ENCODE measurements around the gene ZNF782. TPM values are rescaled to one million over a fixed set of nuclear protein-coding genes. Genes with fewer than 3 reads are reported as not detected.

Gene ZNF782
- total RNA-seq, 2 donors from 2014 or later, result 10.4 to 19.8 TPM

DNA sequence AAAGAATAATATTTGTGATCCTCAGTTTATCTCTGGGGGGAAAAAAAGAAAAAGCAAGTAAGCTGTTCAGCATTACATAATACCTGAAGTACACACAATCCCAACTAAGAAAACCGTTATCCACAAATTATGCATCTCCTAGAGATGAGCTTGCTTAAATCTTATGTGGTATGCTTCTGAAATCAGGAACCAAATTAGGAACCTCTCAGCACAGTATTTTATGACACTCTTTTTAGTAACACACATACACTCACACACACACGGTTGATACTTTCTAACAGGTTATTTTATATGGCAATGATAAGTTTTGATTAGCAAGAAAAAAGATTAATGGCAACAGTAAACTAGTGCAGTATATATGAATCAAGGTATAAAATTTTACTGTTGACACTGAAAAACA is 75.2 kb downstream of the ZNF782 start:
- no peaks in the 10 kb centered on the region for H3K9me3 ChIP-seq
- WGBS, 2 donors, result 17 to 29% methylated on average over 2 of the region's 2 CpGs
- TF ChIP-seq CTCF (IDR thresholded peaks at IDR 0.05) (no peak), POLR2A (IDR thresholded peaks at IDR 0.05) (no peak)
- H3K4me1 ChIP-seq, result peaks cover 13% of the 10 kb centered on the region
- no peak for ATAC-seq
- H3K36me3 ChIP-seq (replicated peaks in 1 of 2; ENCODE audit: insufficient read depth in 1 of 2, low read depth in 2 of 2), result peaks cover 0 to 6% of the 10 kb centered on the region in 2 donors
- no peak for DNase-seq
- H3K27me3 ChIP-seq, result no peaks in the 10 kb centered on the region
- no peak overlapping the region for H3K27ac ChIP-seq
- intact Hi-C loops (cut with DNase I), result no loop called here
- H3K4me3 ChIP-seq, result peak overlapping the region in 1 of 2 donors; percentile 47

GRCh38 chr9:96777426-96777864 is 76.9 kb downstream of the ZNF782 start:
- WGBS, 2 donors, result 3 to 4% methylated on average over 12 to 22 of the region's 23 CpGs
- ATAC-seq, result peak; percentile 6
- Histone ChIP-seq H3K36me3 (replicated peaks in 1 of 2; ENCODE audit: insufficient read depth in 1 of 2, low read depth in 2 of 2) (peaks cover 0 to 6% of the 10 kb centered on the region in 2 donors), H3K27me3 (no peaks in the 10 kb centered on the region), H3K4me3 (peak overlapping the region; percentile 20 to 47), H3K9me3 (no peaks in the 10 kb centered on the region), H3K27ac (peak overlapping the region; percentile 65 to 90 (median 83)), H3K4me1 (peaks cover 13% of the 10 kb centered on the region)
- DNase-seq, result no peak
- intact Hi-C loops (cut with DNase I), result no loop called here
- TF ChIP-seq POLR2A (IDR thresholded peaks at IDR 0.05) (no peak), CTCF (IDR thresholded peaks at IDR 0.05) (no peak)

DNA sequence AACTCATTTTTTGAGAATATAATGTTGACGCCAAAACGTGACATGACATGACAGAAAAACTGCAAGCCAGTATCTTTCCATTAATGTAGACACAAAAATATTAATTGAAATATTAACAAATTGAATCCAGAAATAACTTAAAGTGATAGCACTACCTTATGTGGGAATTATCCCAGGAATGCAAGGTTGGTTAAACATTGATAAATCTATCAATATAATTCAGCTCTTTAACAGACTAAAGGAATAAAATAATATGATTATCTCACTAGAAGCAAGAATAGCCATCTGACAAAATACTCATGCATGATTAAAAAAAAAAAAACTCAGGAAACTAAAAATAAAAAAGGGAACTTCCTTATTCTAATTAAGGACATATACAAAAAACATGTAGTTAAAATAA is 83.2 kb downstream of the ZNF782 start:
- WGBS, 2 donors, result 90 to 94% methylated on average over 2 of the region's 2 CpGs
- ATAC-seq, result no peak
- intact Hi-C loops (cut with DNase I), result no loop called here
- H3K36me3 ChIP-seq (replicated peaks in 1 of 2; ENCODE audit: insufficient read depth in 1 of 2, low read depth in 2 of 2), result peaks cover 6 to 8% of the 10 kb centered on the region in 2 donors
- DNase-seq, result no peak
- peaks cover 0 to 25% (median 0%) of the 10 kb centered on the region in 3 donors for H3K9me3 ChIP-seq
- no peak overlapping the region for H3K4me3 ChIP-seq
- no peaks in the 10 kb centered on the region for H3K4me1 ChIP-seq
- H3K27me3 ChIP-seq, result no peaks in the 10 kb centered on the region
- H3K27ac ChIP-seq, result no peak overlapping the region
- no peak for TF ChIP-seq POLR2A (IDR thresholded peaks at IDR 0.05)
- no peak for TF ChIP-seq CTCF (IDR thresholded peaks at IDR 0.05)

DNA sequence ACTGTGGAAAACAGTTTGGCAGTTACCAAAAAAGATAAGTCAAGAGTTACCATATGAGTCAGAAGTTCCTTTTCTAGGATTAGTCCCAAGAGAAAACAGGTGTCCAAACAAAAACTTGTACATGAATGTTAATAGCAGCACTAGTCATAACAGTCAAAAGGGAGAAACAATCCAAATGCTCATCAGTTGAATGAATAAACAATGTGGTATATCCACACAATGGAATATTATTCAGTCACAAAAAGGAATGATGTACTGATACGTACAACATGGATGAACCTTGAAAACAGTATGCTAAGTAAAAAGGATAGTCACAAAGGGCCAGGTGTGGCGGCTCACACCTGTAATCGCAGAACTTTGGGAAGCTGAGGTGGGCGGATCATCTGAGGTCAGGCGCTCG is 84.3 kb downstream of the ZNF782 start:
- H3K27ac ChIP-seq, result no peak overlapping the region
- intact Hi-C loops (cut with DNase I), result no loop called here
- 95 to 97% methylated on average over 6 of the region's 6 CpGs for WGBS, 2 donors
- ATAC-seq (no peak), DNase-seq (no peak)
- H3K4me3 ChIP-seq, result no peak overlapping the region
- H3K9me3 ChIP-seq, result peaks cover 0 to 36% (median 0%) of the 10 kb centered on the region in 3 donors
- H3K4me1 ChIP-seq, result no peaks in the 10 kb centered on the region
- H3K36me3 ChIP-seq (replicated peaks in 1 of 2; ENCODE audit: insufficient read depth in 1 of 2, low read depth in 2 of 2), result peaks cover 10 to 14% of the 10 kb centered on the region in 2 donors
- H3K27me3 ChIP-seq, result no peaks in the 10 kb centered on the region
- TF ChIP-seq POLR2A (IDR thresholded peaks at IDR 0.05) (no peak), CTCF (IDR thresholded peaks at IDR 0.05) (no peak)

Other genes starting within 250 kb of the ZNF782 start
- gene CDC14B, start 234.7 kb downstream of the ZNF782 start, total RNA-seq, result 10 to 100 TPM; 10.9 to 16.1 TPM
- 1 to 10 TPM; 3.3 to 5.7 TPM for gene PRXL2C, start 199.2 kb downstream of the ZNF782 start, total RNA-seq
- gene ZNF510, start 76.4 kb downstream of the ZNF782 start, total RNA-seq, result 10 to 100 TPM in 1 of 2 donors, 1 to 10 TPM in 1; 7.3 to 14.2 TPM
- not detected for gene NUTM2G, start 74.3 kb upstream of the ZNF782 start, total RNA-seq
- 1 to 10 TPM in 1 of 2 donors, under 1 TPM in 1; 0.33 to 1.6 TPM for gene CTSV, start 184.6 kb upstream of the ZNF782 start, total RNA-seq